NCI-H2029 (cell line): ENCODE data around the gene CREB5.

Experiments used
- DNase-seq: peaks from one replicate; lab custom pipeline; 2025; lab: John Stamatoyannopoulos, UW

CREB5 gene

GRCh38 chr7:28748933-28749584 is 336.7 kb downstream of the CREB5 start:
- no peak for DNase-seq

- DNase-seq = no peak
Observed at GRCh38 chr7:28749638-28750037, 337.3 kb downstream of the CREB5 start.

- DNase-seq = no peak
Observed at GRCh38 chr7:28750981-28751380, 338.7 kb downstream of the CREB5 start.

- no peak for DNase-seq
Observed at GRCh38 chr7:28753613-28754012, 341.3 kb downstream of the CREB5 start.

- no peak for DNase-seq
Observed at GRCh38 chr7:28754027-28754426, 341.7 kb downstream of the CREB5 start.

GRCh38 chr7:28754447-28754846 is 342.1 kb downstream of the CREB5 start:
- no peak for DNase-seq

GRCh38 chr7:28755255-28755654 is 342.9 kb downstream of the CREB5 start:
- no peak for DNase-seq

GRCh38 chr7:28758186-28758585 is 345.9 kb downstream of the CREB5 start:
- no peak for DNase-seq

GRCh38 chr7:28759475-28759971 is 347.2 kb downstream of the CREB5 start:
- no peak for DNase-seq

- no peak for DNase-seq
Observed at GRCh38 chr7:28761505-28761904, 349.2 kb downstream of the CREB5 start.

- no peak for DNase-seq
Observed at GRCh38 chr7:28762651-28763050, 350.3 kb downstream of the CREB5 start.

- DNase-seq = no peak
Observed at GRCh38 chr7:28766359-28766758, 354.0 kb downstream of the CREB5 start.

GRCh38 chr7:28767356-28767755 is 355.0 kb downstream of the CREB5 start:
- DNase-seq = no peak

GRCh38 chr7:28768577-28769147 is 356.3 kb downstream of the CREB5 start:
- no peak for DNase-seq

- DNase-seq = no peak
Observed at GRCh38 chr7:28771906-28772622, 359.7 kb downstream of the CREB5 start.

- DNase-seq = no peak
Observed at GRCh38 chr7:28773423-28774145, 361.3 kb downstream of the CREB5 start.

GRCh38 chr7:28774261-28774988 is 362.1 kb downstream of the CREB5 start:
- no peak for DNase-seq

- no peak for DNase-seq
Observed at GRCh38 chr7:28776463-28777157, 364.3 kb downstream of the CREB5 start.

GRCh38 chr7:28778786-28779185 is 366.5 kb downstream of the CREB5 start:
- no peak for DNase-seq

- no peak for DNase-seq
Observed at GRCh38 chr7:28779954-28780353, 367.6 kb downstream of the CREB5 start.

GRCh38 chr7:28782362-28782761 is 370.0 kb downstream of the CREB5 start:
- DNase-seq = no peak
